ENCODE results near the gene NAPB.

- TF ChIP-seq CTCF (IDR thresholded peaks at IDR 0.05) (no peak), EP300 (IDR thresholded peaks at IDR 0.05; ENCODE audit: low read depth) (no peak), POLR2A (IDR thresholded peaks at IDR 0.05) (no peak), POLR2AphosphoS5 (IDR thresholded peaks at IDR 0.05) (no peak)
These were observed 45.5 kb downstream of the NAPB start for GRCh38 chr20:23375827-23376226.

All from transverse colon (tissue), 4 donors.